ENCODE results near the gene NCEH1.
"Not testable (repeated sequence)": the region's sequence is repeated elsewhere in the genome, so short reads cannot be mapped to it uniquely, and the experiment has no call there.

Gene NCEH1

DNA sequence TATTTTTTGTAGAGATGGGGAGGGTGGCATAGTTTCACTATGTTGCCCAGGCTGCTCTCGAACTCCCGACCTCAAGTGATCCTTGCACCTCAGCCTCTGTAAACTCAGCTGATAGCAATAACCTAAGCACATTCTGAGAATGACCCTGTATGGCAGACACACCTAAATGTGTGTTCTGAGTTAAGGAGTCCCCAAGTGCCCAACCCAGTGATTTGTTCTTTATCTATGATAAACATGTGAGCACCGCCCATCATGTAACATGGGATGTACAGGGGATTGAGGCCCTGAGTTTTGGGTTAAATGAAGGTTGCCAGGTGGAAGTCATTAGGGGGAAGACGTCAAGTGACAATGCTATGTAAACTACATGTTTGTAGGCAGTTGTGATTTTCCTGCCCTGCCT is 5.7 kb downstream of the NCEH1 start:
- DNase-seq, result no peak

DNA sequence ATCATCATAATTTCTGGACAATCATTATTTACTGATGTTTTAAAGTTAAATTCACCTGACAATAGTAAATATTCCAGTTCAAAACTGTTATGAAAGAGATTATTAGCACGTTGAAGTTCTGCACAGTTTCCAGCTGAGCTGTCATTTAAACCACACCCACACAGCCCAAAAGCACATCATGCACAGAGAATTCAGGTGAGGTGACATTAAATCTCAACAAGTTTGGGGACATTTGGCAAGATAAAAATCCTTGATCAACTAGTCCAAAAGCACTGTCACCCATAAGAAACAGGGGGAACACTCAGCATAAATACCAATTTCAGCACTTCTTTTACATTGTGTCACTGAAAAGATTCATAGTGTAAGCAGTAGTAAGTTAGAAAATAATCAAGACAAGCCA is 6.9 kb downstream of the NCEH1 start:
- DNase-seq, result no peak

DNA sequence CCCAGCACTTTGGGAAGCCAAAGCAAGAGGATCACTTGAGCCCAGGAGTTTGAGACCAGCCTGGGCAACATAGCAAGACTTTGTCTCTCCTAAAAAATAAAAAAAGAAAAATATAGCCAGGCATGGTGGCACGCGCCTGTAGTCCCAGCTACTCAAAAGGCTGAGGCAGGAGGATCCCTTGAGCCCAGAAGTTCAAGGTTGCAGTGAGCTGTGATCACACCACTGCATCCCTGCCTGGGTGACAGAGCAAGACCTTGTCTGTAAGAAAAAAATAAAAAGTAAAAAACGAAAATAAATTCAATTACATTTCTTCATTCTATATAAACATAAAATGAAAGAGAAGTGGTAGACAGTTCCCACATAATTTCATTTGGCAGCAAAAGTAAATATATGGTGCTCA is 8.1 kb downstream of the NCEH1 start:
- DNase-seq, result not testable (repeated sequence)

DNA sequence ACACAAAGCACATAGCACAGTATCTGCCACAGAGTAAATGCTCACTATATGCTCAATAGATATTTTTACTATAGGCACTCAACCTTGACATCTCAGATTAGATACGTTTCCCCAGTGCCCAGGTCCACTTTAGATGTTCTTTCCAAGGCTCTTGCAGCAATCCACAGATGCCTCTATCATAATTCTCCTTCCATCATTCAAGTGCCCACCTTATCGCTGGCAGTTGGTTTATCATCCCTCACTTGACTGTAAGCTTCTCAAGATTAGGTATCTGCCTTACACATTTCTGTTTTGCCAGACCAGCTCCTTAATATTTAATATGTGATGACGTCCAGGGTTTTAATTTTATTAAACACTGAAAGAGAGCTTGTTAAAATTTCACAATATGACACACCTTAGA is 8.6 kb downstream of the NCEH1 start:
- no peak for DNase-seq

DNA sequence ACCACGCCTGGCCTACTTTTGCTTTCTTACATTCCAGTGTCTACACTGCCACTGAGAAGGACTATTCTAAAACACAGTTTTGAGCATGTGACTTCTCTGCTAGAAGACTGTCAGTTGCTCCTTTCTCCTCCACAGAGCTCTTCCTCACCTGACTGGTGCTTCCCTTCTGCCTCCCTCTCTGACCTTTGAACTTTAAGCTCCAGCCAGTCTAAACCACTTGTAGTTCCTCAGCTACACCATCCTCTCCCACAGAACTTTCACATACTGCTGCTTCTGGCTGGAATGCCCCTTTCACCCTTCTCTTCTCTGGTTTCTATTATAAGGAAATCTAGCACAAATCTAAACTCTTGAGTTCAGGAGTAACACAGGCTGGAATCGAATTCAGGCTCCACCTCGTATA is 9.1 kb downstream of the NCEH1 start:
- no peak for DNase-seq

DNA sequence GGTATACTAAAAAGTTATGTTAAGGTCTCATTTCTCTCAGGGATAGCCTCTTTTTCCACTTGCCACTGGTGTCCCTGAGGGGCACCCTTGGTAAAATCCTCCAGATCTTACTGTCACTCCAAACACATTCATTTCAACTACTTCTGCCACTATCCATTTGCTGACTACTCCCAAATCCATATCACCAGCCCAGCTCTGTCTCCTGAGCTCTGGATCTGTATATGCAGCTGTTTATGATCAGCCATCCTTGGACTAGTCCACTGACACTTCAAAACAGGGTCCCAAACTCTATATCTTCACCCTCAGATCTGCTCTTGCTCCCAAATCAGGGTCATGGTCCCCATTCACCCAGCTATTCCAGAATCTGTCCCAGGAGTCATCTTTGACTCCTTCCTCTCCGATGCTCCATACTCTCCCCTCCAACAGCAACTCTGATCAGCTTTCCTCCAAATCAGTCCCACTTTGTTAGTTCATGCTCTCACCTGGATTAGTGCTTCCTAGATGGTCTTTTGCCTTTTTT is 9.9 kb downstream of the NCEH1 start:
- DNase-seq, result no peak

DNA sequence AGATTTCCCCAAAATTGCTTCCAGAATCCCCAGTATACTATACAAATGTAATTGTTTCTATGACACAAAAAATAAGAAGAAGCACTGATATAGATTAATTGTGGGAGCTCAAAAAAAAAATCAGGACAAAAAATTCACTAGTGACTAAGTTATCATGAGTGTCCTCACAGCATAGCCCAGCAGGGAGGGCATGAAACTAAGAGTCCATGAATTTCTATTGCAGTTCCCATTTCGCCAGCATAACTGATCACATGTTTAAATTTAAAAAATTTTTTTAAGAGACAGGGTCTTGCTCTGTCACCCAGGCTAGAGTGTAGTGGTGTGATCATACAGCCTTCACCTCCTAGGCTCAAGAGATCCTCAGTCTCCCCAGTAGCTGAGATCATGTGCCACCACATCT is 10.6 kb downstream of the NCEH1 start:
- no peak for DNase-seq

DNA sequence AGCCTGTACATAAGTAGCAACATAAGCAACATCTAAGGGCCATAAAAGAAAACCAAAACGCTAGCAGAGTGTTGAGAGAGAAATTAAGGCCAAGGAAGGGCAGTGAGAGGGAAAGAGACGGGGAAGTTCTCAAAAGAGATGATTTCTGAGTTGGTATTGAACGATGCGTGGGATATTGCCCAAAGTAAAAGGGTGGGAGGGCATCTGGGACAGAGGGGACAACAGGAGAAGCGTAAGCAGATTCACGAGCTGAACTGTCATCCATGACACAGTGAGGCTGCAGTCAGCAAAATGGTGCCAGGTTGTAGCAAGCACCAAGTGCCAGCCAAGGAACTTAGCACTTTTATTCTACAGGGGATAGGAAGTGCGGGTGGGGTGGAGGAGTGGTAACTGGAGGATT is 11.8 kb downstream of the NCEH1 start:
- DNase-seq, result no peak

DNA sequence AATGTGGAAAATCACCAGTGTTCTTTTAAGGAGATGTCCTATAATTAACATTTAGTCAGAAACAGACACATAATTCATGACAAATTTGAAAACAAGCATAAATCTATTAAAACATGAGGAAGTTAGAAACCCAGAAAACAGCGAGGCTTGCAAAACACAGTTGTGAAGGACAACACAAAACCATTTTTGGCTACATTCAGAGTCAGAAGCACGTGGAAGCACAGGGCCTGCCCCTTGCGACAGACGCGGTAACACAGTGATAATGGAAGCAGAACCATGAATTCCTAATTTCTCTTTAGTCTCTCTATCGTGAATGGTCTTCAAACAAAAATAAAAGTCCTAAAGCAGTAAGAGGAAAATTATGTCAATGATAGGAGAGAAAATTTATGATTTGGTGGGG is 12.2 kb downstream of the NCEH1 start:
- DNase-seq, result no peak

DNA sequence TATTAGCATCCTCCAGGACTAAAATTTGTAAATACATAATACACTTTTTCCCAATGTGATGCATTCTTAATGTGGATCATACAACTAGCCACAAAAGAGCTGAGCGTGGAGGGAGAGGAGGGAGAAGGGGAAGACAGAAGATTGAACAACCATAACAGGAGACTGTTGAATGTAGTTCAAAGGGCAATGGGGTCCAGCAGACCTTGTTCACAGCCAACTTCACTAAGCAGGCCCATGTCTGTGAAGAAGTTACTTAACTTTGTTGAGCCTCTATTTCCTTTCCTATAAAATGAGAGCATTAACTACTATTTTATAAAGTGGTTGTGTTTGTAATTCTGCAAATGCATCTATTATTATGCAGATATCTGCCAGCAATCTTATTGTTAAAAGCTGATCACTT is 13.3 kb downstream of the NCEH1 start:
- no peak for DNase-seq

DNA sequence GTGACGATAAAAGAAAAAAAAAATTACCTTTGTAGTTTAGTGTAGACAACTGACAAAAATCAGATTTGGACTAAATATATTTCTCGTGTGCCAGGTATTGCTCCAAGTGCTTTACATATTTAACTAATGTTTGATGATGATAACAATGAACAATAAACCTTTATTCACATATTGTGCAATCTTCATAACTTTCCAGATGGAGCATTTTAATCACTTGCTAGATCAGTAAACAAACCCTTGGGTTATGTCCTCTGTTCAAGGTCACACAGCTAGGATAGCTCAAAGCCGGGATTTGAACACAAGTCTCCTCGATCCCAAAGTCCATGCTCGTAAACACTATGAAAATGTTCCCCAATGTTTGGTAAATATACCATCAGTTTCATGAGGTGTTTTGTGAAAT is 14.5 kb downstream of the NCEH1 start:
- no peak for DNase-seq

DNA sequence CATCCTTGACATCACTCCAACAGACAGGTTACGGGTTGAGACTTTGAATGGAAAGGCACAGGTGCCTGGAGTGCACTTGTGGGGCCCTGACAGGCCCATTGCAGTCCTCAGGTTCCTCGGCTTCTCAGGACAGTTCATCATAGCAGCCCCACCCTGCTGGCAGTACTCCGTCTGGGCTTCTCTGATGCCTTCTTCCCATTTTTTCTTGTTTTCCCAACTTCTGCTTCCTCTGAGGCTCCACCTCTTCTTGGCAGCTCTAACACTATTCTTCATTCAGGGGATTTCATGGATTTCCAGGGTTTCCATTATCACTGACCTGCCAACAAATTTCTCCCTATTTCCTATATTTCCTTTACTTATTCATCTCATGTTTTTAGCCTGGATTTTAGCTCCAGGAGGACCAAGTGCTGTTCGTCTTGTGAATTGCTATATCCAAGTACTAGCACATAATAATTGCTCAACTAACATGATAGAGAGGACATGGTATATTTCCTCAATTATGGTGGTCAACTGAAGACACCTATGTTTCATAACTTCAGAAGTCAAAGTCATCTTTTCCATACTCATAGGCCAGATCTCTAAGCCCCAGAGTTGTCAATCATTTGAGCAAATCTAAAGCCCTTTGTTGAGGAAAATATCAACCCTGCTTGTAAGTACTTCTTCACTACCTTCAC is 16.2 kb downstream of the NCEH1 start:
- DNase-seq, result no peak

DNA sequence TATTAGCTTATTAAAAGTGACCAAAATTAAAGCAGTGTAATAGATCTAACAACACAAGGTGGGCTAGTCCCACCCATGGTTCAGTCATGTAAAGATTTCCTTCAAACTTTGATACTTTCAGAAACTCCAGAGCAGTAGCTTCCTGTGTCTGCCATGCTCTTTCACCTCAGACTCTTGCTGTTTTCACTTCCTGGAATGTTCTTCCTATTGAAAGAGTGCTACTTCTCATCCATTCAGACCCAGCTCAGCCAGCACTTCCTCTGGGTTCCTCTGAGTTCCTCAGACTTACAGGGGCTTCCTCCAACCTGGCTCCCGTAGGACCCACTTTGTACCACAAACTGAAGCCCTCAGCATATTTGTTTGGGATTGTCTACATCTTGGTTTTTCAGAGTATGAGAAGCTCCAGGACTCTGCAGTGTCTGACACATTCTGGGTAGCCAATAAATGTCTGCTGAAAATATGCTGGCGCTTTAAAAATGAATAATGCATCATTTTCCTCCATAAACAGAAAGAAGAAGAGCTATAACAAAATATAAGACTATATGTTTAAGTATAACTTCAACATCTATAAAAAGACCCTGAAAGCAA is 18.0 kb downstream of the NCEH1 start:
- DNase-seq, result no peak

DNA sequence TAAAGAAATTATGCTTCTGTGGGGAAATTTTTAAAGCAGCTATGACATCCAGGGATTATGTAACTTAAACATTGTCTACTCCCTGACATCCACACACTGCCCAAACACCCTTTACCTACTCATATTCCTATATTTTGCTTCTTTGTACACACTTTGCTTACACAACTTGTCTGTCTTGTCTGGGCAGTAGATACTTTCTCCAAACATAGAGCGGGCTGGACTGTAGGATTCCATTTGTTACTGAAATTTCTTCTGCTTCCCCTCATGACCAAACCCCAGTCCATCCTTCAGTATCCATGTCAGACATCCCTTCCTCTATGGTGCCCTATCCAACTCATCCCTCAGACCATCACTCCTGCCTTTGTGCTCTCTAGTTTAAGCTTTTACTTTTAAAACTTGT is 19.9 kb downstream of the NCEH1 start:
- DNase-seq, result no peak

DNA sequence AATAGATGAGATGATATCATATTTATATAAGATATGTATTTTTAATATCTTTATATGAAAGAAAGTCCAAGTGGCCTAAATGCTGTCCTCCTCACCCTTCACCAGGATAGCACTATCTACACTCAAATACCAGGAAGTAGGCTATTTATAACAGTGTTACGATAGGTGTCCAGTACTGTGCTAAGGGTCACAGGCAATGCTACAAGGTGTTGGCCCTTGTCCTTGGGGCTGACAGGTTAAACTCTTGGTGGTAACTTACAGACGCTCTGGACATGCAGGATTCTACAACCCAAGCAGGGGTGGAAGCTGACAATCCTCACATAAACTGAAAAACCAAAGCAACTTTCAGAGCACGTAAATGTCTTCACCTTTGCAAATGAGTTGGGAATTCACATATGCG is 22.3 kb downstream of the NCEH1 start:
- no peak for DNase-seq

DNA sequence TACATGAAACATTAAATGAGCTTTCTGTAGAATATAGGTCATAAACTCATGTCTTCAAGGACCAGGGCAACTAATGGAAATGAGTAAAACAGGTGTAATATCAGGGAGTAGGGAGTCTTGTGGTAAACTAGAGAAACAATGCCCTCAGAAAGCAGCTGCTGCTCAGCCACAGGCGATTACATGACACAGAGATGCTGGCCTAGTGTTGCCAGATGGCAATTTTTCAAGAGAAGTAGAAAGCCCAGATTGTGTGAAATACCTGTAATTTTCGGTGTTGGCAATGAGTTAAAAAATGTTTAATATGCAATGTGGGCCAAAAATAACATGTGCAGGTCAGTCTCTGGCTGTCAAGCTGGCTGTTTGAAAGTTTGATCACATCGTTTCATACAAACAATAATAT is 23.4 kb downstream of the NCEH1 start:
- no peak for DNase-seq

DNA sequence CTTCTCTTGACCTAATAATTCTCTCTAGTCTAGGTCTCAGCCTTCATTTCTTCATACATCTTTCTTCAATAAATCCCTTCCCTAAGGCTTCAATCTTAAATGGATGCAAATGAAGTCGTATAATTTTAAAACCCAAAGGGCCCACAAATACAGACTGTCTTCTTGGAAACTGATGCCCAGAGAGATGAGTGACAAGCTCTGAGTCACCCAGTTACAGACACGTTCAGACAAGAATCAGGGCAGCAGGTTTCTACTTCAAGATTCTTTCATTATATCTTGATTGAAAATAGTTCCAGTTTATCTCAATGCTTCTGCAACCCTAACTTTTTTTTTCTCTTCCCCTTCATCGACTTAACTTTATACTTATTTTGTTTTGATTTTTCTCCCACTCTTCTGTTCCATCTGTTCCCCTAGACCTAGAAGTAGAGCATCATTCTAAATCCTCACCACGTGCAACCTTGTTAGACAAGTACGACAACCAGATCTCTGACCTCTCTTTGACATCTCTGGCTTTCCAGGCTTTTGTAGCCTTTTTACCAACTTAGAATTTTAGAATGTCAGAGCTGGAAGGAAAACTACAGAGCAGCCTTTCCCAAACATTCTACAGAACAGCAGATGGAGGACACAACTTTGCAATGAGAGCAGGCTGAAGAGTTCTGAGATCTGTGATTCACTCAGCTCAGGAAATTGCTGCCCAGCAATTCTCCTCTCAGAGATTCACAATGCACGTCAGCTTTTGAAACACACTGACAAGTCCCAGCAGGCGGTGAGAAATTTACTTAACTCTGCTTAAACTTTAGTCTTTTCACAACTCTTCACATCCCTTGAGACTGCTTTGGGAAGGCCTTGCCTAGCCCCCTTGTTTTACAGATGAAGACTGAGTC is 25.3 kb downstream of the NCEH1 start:
- DNase-seq, result no peak

DNA sequence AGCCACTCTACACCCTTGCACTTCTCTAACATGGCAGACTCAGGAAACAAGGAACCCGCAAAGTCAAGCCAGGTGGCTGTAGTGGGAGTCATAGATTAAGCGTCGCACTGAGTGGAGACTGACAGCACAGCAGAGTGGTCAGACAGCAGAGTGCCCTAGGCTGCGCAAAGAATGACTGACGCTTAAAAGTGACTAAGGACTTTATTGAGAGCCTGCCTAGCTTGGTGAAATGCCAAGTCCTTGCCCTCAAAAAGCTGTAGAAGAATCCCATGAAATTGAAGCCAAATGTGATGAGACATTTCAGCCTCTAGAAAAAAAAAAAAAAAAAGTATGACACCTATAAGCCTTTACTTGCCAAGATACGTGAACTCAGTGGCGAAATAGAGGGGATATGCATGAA is 30.2 kb downstream of the NCEH1 start:
- DNase-seq, result no peak

DNA sequence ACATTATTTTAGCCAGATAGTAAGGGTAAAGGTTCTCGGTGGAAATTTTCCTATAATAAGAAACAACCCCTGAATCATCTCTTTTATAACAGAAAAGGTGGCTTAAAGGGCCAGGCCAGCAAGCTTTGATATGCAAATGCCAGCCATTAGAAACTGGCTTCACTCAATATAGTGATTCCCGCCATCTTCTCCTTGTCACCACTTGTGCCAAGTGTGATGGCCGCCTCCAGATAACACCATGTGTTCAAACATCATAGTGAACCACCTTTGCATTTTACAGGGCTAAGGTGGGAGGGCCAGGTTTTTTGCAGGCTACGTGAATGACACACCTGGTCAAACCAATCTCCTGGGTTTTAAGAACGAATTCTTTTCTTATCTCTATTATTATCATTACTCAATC is 31.3 kb downstream of the NCEH1 start:
- DNase-seq, result no peak

DNA sequence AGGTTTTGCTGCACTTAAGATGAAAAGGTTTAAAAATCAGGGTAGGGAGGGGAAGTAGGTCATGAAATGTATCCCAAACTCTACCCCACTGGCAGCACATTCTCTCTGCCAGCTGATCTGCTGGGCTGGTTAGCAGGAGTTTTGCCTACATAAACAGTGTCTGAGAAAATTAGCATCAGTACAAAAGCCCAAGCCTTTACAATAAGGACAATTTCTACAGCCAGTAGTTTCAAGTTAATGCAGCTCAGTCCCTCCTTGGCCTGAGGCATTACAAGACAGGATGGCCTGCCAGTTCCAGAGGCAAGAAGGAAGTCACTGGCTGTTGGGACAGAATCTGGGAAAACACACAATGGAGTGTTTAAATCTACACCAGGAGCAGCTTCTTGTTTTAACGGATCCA is 32.8 kb downstream of the NCEH1 start:
- DNase-seq, result no peak

DNA sequence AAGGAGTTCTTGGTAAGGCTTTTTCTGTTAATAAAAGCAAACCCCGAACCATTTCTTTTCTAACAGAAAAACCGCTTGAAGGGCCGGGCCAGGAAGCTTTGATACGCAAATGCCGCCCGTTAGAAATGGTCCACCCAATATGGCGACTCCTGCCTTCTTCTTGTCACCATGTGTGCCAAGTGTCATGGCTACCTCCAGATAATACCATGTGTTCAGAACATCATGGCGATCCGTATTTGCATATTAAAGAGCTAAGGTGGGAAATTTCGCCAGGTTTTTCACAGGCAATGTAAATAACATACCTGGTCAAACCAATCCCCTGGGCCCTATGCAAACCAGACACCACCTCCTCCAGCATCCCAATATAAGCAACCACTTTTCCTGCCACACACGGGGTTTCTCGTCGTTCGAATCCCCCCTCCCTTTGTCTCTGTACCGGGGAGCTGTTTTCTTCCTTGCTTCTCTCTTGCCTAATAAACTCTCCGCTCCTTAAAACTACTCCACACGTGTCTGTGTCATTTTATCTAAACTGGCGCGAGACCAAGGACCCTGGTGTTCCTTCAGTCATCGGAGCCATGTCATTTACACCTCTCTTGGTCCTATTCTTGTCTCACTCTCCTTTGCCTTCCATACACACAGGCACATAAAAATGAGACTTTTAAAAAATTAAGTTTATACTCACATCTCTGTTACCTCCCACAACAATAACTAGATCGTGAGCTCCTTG is 34.5 kb downstream of the NCEH1 start:
- DNase-seq, result no peak

DNA sequence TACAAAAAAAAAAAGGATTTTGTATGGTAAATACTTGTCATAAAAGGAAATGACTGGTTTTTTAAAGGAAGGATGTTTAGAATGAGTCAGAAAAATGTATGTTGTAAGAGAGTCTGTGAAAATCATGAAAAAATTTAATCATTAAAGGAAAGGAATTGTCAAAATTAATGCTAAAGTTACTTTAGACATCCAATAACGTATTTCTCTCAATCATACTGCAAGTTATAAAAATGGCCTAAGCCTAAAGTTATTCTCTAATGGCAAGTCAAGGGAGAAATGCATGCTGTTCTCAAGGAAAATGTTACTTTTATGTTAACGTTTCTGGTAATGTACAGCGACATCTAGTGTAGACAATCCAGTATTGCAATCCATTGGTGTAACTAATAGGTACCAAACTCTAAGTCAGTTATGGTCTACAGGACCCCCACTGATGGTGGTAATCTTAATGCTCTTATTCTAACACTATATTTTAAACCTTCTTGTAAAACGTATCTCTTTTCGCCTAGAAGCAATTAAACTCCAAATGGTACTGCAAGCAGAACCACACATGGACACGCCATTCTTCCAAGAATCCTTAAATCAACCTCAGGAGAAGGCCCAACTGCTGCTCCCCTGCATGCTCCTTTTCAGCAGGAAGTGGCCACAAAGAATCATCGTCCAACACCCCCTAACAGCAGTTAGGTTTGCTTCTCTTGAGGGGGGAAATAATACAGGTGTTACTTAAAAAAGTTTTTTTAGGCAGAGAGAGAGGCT is 35.2 kb downstream of the NCEH1 start:
- no peak for DNase-seq

All from activated naive CD4-positive, alpha-beta T cell (primary cell).